Skeletal muscle satellite cell (primary cell): ENCODE measurements around the gene ARSA.
A peak's percentile ranks its signal among the peaks of the same experiment; 100 is the strongest.
"Not testable (repeated sequence)": the region's sequence is repeated elsewhere in the genome, so short reads cannot be mapped to it uniquely, and the experiment has no call there.

Source experiments
- H3K27me3 ChIP-seq: 2 replicates; pipeline ENCODE4 v1.7.0; 2013; ENCODE audit warnings: low read length; ENCODE audit not compliant: control insufficient read depth, insufficient read depth
- H3K36me3 ChIP-seq: 2 replicates; pipeline ENCODE4 v1.7.0; 2013; ENCODE audit warnings: mild to moderate bottlenecking, control low read depth, low read length; ENCODE audit not compliant: insufficient read depth
- H3K4me1 ChIP-seq: 2 replicates; pipeline ENCODE4 v1.7.0; 2013; ENCODE audit warnings: low read length; ENCODE audit not compliant: control insufficient read depth, insufficient read depth
- H3K4me2 ChIP-seq: 2 replicates; pipeline ENCODE4 v1.7.0; 2013; ENCODE audit warnings: mild to moderate bottlenecking, low read length
- H3K4me3 ChIP-seq: 2 replicates; pipeline ENCODE4 v1.7.0; 2013; ENCODE audit warnings: low read length
- H3K9ac ChIP-seq: 2 replicates; pipeline ENCODE4 v1.7.0; 2013; ENCODE audit warnings: mild to moderate bottlenecking, low read depth, low read length, moderate library complexity
- H3K9me3 ChIP-seq: replicated peaks from 2 replicates; pipeline ENCODE4 v1.7.0; 2013; ENCODE audit warnings: mild to moderate bottlenecking, control low read depth, low read length

The ARSA gene

DNA sequence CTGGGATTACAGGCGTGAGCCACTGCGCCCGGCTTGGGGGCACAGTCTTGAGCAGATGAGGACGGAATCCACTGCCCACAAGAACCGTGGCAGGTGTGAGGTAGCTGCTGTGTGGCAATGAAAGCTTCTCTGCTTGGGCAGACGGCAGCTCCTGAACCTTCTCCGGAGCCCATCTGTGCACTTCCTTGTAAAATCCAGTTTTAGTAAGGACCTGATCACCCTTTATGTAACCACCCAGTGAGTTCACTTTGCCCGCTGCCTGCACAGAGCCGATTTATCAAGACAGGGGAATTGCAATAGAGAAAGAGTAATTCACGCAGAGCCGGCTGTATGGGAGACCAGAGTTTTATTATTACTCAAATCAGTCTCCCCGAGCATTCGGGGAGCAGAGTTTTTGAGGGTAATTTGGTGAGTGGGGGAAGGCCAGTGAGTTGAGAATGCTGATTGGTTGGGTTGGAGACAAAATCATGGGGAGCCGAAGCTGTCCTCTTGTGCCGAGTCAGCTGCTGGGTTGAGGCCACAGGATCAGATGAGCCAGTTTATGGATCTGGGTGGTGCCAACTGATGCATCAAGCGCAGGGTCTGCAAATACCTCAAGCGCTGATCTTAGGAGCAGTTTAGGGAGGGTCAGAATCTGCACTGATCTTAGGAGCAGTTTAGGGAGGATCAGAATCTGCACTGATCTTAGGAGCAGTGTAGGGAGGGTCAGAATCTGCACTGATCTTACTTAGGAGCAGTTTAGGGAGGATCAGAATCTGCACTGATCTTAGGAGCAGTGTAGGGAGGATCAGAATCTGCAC, 15.3 kb upstream of the ARSA start:
- H3K9me3 ChIP-seq, H3K4me2 ChIP-seq, H3K9ac ChIP-seq, H3K4me3 ChIP-seq, H3K36me3 ChIP-seq: not testable (repeated sequence)
- Histone ChIP-seq H3K4me1 (peaks cover 13% of the 10 kb centered on the region), H3K27me3 (peaks cover 30% of the 10 kb centered on the region)

DNA sequence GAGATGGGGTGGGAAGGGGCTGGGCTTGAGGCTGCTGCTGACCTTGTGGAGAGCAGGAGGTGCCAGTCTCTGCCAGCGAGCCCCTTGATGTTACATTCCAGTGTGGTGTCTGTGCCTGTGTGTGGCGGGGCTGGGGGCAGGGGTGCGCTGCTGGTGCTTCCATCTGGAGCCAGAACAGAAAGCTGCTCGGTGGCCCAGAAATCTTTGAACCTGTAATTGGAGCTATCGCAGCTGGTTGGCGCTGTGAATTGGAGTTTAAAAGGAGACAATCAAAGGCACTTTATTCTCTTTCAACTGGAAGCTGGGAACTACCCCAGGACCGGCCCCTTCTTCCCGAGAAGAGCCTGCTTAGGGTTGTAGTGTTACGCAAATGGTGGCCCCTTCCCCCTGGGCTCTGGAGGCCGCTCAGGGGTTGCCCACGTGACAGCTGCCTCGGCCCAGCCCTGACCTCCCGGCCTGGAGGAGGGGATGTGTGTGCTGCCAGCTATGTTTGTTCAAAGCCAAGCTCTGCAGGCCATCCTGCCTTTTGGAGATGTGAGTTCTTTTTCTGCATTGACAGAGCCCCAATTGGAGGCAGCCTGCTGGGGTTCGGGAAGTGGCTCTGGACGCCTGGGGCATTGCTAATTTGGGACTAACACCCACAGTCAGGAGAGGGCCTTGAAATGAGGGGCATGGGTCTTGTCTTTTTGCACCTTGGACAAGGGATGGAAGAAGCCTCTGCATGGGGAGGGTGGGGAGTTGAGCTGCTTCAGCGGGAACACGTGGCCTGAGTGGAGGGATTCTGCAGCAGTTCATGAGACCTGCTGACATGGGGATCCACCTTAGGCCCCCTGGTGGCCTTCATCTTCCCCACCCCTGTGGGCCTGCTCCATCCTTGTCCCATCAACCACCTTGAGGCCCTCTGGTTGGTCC, 14.0 kb upstream of the ARSA start:
- no peak overlapping the region for H3K9ac ChIP-seq
- H3K27me3 ChIP-seq: peaks cover 30% of the 10 kb centered on the region
- no peak overlapping the region for H3K4me3 ChIP-seq
- H3K9me3 ChIP-seq: no peaks in the 10 kb centered on the region
- H3K36me3 ChIP-seq: no peaks in the 10 kb centered on the region
- H3K4me2 ChIP-seq: peak overlapping the region; percentile 43
- peaks cover 13% of the 10 kb centered on the region for H3K4me1 ChIP-seq

DNA sequence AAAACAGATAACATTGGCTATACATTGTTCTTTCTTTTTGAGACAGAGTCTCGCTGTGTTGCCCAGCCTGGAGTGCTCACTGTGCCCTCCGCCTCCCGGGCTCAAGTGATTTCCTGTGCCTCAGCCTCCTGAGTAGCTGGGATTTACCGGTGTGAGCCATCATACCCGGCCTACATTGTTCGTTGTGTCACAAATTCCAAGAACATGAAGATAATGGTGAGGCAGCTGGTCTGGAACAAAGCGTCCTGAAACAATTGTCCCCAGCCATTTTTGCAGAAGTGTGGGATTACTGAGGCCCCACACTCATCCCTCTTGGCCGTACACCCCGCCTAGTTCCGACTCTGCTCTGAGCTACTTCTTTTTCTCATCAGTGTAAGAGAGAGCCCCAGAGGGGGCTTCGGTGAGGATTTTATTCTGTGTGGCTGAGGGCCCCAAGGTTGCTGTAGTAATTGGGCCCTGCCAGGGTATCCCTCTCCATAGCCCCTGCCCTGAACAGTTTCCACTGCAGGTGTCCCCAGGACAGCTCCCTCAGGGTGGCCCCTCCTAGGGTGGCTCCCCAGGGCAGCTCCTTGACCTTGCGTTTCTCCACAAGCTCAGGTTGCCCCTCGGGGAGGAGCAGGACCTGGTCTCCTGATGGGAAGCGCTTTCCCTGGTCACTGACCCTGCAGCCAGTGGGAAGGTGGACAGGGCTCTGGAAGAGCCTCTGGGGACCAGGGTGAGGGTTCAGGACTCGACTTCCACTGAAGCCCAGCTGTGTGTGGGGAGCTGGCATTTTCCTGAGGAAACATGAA, 13.1 kb upstream of the ARSA start:
- H3K9ac ChIP-seq: no peak overlapping the region
- no peaks in the 10 kb centered on the region for H3K9me3 ChIP-seq
- peaks cover 30% of the 10 kb centered on the region for H3K27me3 ChIP-seq
- no peaks in the 10 kb centered on the region for H3K36me3 ChIP-seq
- peaks cover 13% of the 10 kb centered on the region for H3K4me1 ChIP-seq
- peak overlapping the region; percentile 43 for H3K4me2 ChIP-seq
- H3K4me3 ChIP-seq: no peak overlapping the region

DNA sequence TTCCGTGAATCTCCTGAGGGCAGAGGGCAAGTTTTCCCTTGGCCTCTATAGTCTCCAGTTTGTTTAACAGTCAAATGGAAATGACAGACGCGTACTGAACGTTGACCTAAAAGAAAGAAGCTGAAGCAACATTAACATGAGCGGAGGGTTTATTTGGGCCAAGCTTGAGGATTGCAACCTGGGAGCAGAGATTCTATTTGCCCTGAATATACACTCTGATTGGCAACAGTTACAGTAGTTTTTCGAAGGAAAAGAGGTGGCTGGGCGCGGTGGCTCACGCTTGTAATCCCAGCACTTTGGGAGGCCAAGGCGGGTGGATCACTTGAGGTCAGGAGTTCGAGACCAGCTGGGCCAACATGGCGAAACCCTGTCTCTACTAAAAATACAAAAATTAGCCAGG, 12.3 kb upstream of the ARSA start:
- not testable (repeated sequence) for H3K9me3 ChIP-seq, H3K9ac ChIP-seq, H3K4me3 ChIP-seq, H3K4me2 ChIP-seq, H3K36me3 ChIP-seq
- Histone ChIP-seq H3K4me1 (peaks cover 13% of the 10 kb centered on the region), H3K27me3 (peaks cover 26% of the 10 kb centered on the region)

DNA sequence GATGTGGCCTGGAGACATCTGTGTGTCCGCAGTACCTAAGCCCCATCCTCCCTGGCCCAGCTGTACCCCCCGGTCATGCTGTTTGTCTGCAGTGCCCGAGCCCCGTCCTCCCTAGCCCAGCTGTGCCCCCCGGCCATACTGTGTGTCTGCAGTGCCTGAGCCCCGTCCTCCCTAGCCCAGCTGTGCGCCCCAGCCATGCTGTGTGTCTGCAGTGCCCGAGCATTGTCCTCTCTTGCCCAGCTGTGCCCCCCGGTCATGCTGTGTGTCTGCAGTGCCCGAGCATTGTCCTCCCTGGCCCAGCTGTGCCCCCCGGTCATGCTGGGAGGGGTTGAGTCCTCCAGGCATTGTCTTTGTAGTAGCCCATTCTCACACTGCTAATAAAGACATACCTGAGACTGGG, 7.6 kb upstream of the ARSA start:
- Histone ChIP-seq H3K36me3 (no peaks in the 10 kb centered on the region), H3K4me2 (no peak overlapping the region), H3K9ac (no peak overlapping the region)

DNA sequence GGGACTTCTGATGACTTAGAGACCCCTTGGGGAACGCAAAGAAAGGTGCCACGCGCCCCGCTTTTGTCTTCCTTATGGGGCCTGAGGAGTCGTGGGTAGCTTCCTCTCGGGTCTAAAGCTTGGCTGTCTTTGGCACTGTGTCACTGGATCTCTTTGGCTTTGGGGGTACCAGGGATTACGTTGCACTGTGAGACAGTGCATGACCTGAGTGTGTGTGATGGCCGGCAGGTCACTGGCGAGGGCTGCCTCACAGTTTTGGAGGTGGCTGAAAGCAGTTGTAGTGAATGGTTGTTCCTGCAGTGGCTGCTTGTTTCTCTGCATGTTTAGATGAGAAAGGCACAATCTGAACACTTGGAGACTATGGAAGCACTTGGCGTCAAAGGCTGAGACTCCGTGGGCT, 5.8 kb upstream of the ARSA start:
- Histone ChIP-seq H3K27me3 (peaks cover 3% of the 10 kb centered on the region), H3K36me3 (no peaks in the 10 kb centered on the region), H3K4me1 (peaks cover 1% of the 10 kb centered on the region), H3K4me3 (no peak overlapping the region), H3K4me2 (no peak overlapping the region), H3K9ac (no peak overlapping the region), H3K9me3 (no peaks in the 10 kb centered on the region)

More for the DNA sequence above, 7.6 kb upstream of the ARSA start:
- no peak overlapping the region for H3K4me3 ChIP-seq
- no peaks in the 10 kb centered on the region for H3K4me1 ChIP-seq
- no peaks in the 10 kb centered on the region for H3K9me3 ChIP-seq
- peaks cover 3% of the 10 kb centered on the region for H3K27me3 ChIP-seq

DNA sequence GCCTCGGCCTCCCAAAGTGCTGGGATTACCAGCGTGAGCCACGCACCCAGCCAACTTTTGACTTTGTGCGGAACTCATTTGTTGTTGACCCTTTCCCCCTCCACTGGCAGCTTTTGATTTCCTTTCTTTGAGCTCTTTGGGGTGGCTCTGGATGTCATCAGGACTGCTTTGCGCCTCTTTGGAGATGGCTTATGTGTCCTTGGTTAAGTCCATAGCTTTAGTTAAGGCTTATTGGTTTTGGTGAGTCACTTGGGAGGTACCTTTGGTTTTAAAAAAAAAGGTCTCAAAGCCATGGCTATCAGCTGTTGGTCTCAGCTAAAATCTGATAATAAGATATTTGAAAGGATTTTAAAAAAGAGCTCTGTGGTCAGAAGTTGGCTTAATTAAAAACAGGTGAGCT, 5.1 kb upstream of the ARSA start:
- Histone ChIP-seq H3K4me2 (no peak overlapping the region), H3K36me3 (no peaks in the 10 kb centered on the region), H3K27me3 (peaks cover 3% of the 10 kb centered on the region), H3K9ac (no peak overlapping the region), H3K9me3 (no peaks in the 10 kb centered on the region), H3K4me3 (no peak overlapping the region), H3K4me1 (peaks cover 7% of the 10 kb centered on the region)

DNA sequence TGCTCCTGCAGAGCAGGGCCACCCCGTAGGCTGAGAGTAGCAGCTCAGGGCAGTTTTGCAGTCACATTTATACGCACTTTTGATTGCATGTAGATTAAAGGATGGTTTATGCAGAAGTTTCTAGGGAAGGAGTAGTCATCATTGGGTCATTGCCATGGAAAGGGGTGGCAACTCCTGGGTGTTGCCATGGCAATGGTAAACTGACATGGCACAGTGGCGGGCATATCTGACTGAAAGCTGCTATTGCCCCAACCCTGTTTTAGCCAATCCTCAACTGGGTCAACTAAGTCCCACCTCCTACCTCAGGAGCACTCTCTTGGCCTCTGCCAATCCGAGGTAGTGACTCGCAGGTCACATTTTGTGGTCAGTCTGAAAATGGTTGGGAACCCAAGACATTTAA, 2.4 kb upstream of the ARSA start:
- no peak overlapping the region for H3K4me2 ChIP-seq
- H3K9me3 ChIP-seq: no peaks in the 10 kb centered on the region
- H3K36me3 ChIP-seq: no peaks in the 10 kb centered on the region
- H3K9ac ChIP-seq: no peak overlapping the region
- peaks cover 3% of the 10 kb centered on the region for H3K27me3 ChIP-seq
- H3K4me1 ChIP-seq: peaks cover 14% of the 10 kb centered on the region
- no peak overlapping the region for H3K4me3 ChIP-seq

DNA sequence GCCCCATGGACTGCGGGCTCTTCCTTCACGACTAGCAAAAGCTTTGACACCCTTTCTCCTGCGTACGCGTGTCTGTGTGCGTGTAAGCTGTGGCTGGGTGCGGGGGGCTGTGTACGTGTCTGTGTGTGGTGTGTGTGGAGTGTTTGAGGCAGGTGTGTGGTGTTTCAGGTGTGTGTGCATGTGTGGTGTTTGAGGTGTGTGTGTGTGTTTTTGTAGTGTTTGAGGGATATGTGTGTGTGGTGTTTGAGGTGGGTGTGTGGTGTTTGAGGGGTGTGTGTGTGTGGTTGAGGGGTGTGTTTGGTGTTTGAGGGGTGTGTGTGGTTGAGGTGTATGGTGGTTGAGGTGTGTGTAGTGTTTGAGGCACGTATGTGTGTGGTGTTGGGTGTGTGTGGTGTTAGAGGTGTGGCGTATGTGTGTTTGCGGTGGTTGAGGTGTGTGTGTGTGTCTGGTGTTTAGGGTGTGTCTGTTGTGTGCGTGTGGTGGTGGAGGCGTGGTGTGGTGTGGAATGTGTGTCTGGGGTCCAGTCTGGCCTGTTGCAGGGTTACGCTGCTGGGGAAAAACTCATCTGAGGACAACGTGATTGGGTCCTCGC, 687 bp upstream of the ARSA start:
- Histone ChIP-seq H3K36me3 (peaks cover 6% of the 10 kb centered on the region), H3K27me3 (peaks cover under 1% of the 10 kb centered on the region), H3K9me3 (no peaks in the 10 kb centered on the region), H3K9ac (peak overlapping the region; percentile 77), H3K4me1 (peaks cover 14% of the 10 kb centered on the region), H3K4me3 (peak overlapping the region; percentile 89), H3K4me2 (peak overlapping the region; percentile 99)

DNA sequence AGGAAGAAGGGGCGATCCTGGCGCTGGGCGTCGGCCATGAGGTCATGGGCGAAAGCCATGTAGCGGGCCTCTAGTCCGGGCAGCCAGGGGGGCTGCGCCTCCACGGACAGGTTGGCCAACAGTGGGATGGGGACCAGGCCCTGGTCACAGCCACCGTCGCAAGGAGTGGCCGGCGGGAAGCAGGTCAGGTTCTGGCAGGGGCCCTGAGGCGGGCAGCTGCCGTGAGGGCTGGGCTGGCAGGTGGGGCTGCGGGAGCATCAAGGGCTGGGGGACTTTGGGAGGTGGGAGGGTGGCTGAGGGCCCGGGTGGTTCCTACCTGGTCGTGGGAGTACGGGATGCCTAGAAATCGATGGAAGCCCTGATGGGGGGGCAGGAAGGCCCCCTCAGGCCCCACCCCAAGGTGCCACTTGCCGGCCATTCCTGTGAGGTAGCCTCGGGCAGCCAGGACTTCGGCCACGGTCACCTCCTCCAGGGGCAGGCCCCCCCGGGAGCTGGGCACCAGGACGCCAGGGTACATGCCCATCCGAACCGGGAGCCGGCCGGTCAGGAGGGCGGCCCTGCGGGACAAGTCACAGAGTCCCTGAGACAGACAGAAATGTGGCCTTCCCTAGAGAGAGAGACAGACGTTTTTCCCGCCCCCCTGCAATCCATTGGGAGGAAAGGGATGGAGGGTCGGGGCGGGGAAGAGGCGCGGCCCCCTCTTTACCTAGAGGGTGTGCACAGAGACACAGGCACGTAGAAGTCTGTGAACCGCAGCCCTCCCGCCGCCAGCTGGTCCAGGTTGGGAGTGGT, 906 bp downstream of the ARSA start:
- H3K36me3 ChIP-seq: peaks cover 6% of the 10 kb centered on the region
- H3K4me2 ChIP-seq: peak overlapping the region; percentile 90
- peaks cover 16% of the 10 kb centered on the region for H3K4me1 ChIP-seq
- H3K9me3 ChIP-seq: no peaks in the 10 kb centered on the region
- H3K9ac ChIP-seq: peak overlapping the region; percentile 86
- H3K27me3 ChIP-seq: peaks cover 10% of the 10 kb centered on the region
- peak overlapping the region; percentile 89 for H3K4me3 ChIP-seq
